BLaER1 (cell line): ENCODE measurements around the gene SMG6.

Source experiments
- H3K27ac ChIP-seq: shearing (Covaris generic); formaldehyde crosslinking; 2 replicates; pipeline ENCODE4 v1.8.1; 2022
- H3K27me3 ChIP-seq: shearing (Covaris generic); formaldehyde crosslinking; 2 replicates; pipeline ENCODE4 v1.8.1; 2022
- H3K36me3 ChIP-seq: shearing (Covaris generic); formaldehyde crosslinking; 2 replicates; pipeline ENCODE4 v1.8.1; 2022
- H3K4me1 ChIP-seq: shearing (Covaris generic); formaldehyde crosslinking; 2 replicates; pipeline ENCODE4 v1.8.1; 2022
- H3K4me2 ChIP-seq: shearing (Covaris generic); formaldehyde crosslinking; 2 replicates; pipeline ENCODE4 v1.8.1; 2022
- H3K4me3 ChIP-seq: shearing (Covaris generic); formaldehyde crosslinking; 2 replicates; pipeline ENCODE4 v1.8.1; 2022
- H3K9ac ChIP-seq: shearing (Covaris generic); formaldehyde crosslinking; 2 replicates; pipeline ENCODE4 v1.8.1; 2022
- H3K9me3 ChIP-seq: shearing (Covaris generic); formaldehyde crosslinking; 2 replicates; pipeline ENCODE4 v1.8.1; 2022
- H4K20me1 ChIP-seq: shearing (Covaris generic); formaldehyde crosslinking; 2 replicates; pipeline ENCODE4 v1.8.1; 2022
- Cebpa-rat ChIP-seq: shearing (Covaris generic); IDR thresholded peaks from 2 replicates; pipeline ENCODE4 v1.8.1; 2022

The SMG6 gene

GRCh38 chr17:2067608-2068024 lies 236.0 kb downstream of the SMG6 start:
- TF ChIP-seq Cebpa-rat = no peak
- peak overlapping the region; percentile 88 for H3K27ac ChIP-seq
- H3K4me2 ChIP-seq = peak overlapping the region; percentile 87
- peaks cover 100% of the 10 kb centered on the region for H3K4me1 ChIP-seq
- H3K36me3 ChIP-seq = 0 out of 2 replicates have a peak, but pooled peaks cover 24% of the 10 kb centered on the region
- H3K27me3 ChIP-seq = no peaks in the 10 kb centered on the region
- no peaks in the 10 kb centered on the region for H4K20me1 ChIP-seq
- peak overlapping the region; percentile 6 for H3K4me3 ChIP-seq
- no peaks in the 10 kb centered on the region for H3K9me3 ChIP-seq
- peak overlapping the region; percentile 75 for H3K9ac ChIP-seq

GRCh38 chr17:2067048-2067561 lies 236.5 kb downstream of the SMG6 start:
- Histone ChIP-seq H4K20me1 (no peaks in the 10 kb centered on the region), H3K9ac (peak overlapping the region; percentile 75), H3K4me3 (peak overlapping the region; percentile 6; the same call in 1 of the 2 replicates), H3K36me3 (peaks cover 27% of the 10 kb centered on the region; the same call in 1 of the 2 replicates), H3K27ac (peak overlapping the region; percentile 88), H3K4me2 (peak overlapping the region; percentile 87), H3K4me1 (peaks cover 100% of the 10 kb centered on the region), H3K27me3 (no peaks in the 10 kb centered on the region), H3K9me3 (no peaks in the 10 kb centered on the region)
- TF ChIP-seq Cebpa-rat = no peak

- no peak for TF ChIP-seq Cebpa-rat
- Histone ChIP-seq H4K20me1 (no peaks in the 10 kb centered on the region), H3K4me3 (peak overlapping the region; percentile 44; the same call in 1 of the 2 replicates), H3K9me3 (no peaks in the 10 kb centered on the region), H3K4me1 (peaks cover 100% of the 10 kb centered on the region), H3K36me3 (peaks cover 37% of the 10 kb centered on the region), H3K9ac (peak overlapping the region; percentile 75), H3K27ac (peak overlapping the region; percentile 88), H3K27me3 (peaks cover 4% of the 10 kb centered on the region; the same call in 1 of the 2 replicates), H3K4me2 (peak overlapping the region; percentile 87)
These were observed 237.6 kb downstream of the SMG6 start for GRCh38 chr17:2065949-2066400.

GRCh38 chr17:2064980-2065785 lies 238.4 kb downstream of the SMG6 start:
- peaks cover 12% of the 10 kb centered on the region for H3K27me3 ChIP-seq
- peak overlapping the region; percentile 88 for H3K27ac ChIP-seq
- H3K36me3 ChIP-seq = peaks cover 39% of the 10 kb centered on the region
- H3K4me3 ChIP-seq = peak overlapping the region; percentile 44
- H3K9me3 ChIP-seq = no peaks in the 10 kb centered on the region
- no peaks in the 10 kb centered on the region for H4K20me1 ChIP-seq
- H3K4me1 ChIP-seq = peaks cover 100% of the 10 kb centered on the region
- peak overlapping the region; percentile 75 for H3K9ac ChIP-seq
- peak overlapping the region; percentile 87 for H3K4me2 ChIP-seq
- TF ChIP-seq Cebpa-rat = no peak

- TF ChIP-seq Cebpa-rat = no peak
- H3K9ac ChIP-seq = peak overlapping the region; percentile 75
- no peaks in the 10 kb centered on the region for H4K20me1 ChIP-seq
- peak overlapping the region; percentile 87 for H3K4me2 ChIP-seq
- peak overlapping the region; percentile 44 for H3K4me3 ChIP-seq
- H3K27ac ChIP-seq = peak overlapping the region; percentile 88
- H3K27me3 ChIP-seq = peaks cover 18% of the 10 kb centered on the region
- peaks cover 40% of the 10 kb centered on the region for H3K36me3 ChIP-seq
- H3K9me3 ChIP-seq = no peaks in the 10 kb centered on the region
- H3K4me1 ChIP-seq = peaks cover 100% of the 10 kb centered on the region
These were observed 239.0 kb downstream of the SMG6 start for GRCh38 chr17:2064520-2064971.

GRCh38 chr17:2064147-2064489 lies 239.5 kb downstream of the SMG6 start:
- H3K27ac ChIP-seq = peak overlapping the region; percentile 88

GRCh38 chr17:2063261-2064146 lies 240.1 kb downstream of the SMG6 start:
- peak overlapping the region; percentile 87 for H3K4me2 ChIP-seq
- peaks cover 96% of the 10 kb centered on the region for H3K4me1 ChIP-seq
- peak overlapping the region; percentile 75; the same call in 1 of the 2 replicates for H3K9ac ChIP-seq
- peaks cover 1% of the 10 kb centered on the region for H4K20me1 ChIP-seq
- H3K4me3 ChIP-seq = peak overlapping the region; percentile 44; the same call in 1 of the 2 replicates
- H3K9me3 ChIP-seq = no peaks in the 10 kb centered on the region
- H3K27me3 ChIP-seq = peaks cover 27% of the 10 kb centered on the region
- peaks cover 37% of the 10 kb centered on the region for H3K36me3 ChIP-seq
- TF ChIP-seq Cebpa-rat = no peak
- H3K27ac ChIP-seq = peak overlapping the region; percentile 88

More at GRCh38 chr17:2064147-2064489, 239.5 kb downstream of the SMG6 start:
- H3K4me2 ChIP-seq = peak overlapping the region; percentile 87
- peak overlapping the region; percentile 44 for H3K4me3 ChIP-seq
- H3K27me3 ChIP-seq = peaks cover 22% of the 10 kb centered on the region
- no peak for TF ChIP-seq Cebpa-rat
- H3K4me1 ChIP-seq = peaks cover 99% of the 10 kb centered on the region
- no peaks in the 10 kb centered on the region for H4K20me1 ChIP-seq
- H3K9me3 ChIP-seq = no peaks in the 10 kb centered on the region
- H3K36me3 ChIP-seq = peaks cover 40% of the 10 kb centered on the region
- peak overlapping the region; percentile 75 for H3K9ac ChIP-seq

- TF ChIP-seq Cebpa-rat = no peak
- Histone ChIP-seq H3K27ac (peak overlapping the region; percentile 45), H3K27me3 (peaks cover 35% of the 10 kb centered on the region), H3K4me3 (no peak overlapping the region), H3K4me1 (peaks cover 96% of the 10 kb centered on the region), H3K4me2 (peak overlapping the region; percentile 87), H4K20me1 (peaks cover 9% of the 10 kb centered on the region), H3K9me3 (no peaks in the 10 kb centered on the region), H3K9ac (no peak overlapping the region; the same call in 1 of the 2 replicates), H3K36me3 (peaks cover 41% of the 10 kb centered on the region)
These were observed 240.9 kb downstream of the SMG6 start for GRCh38 chr17:2062571-2063183.

- Histone ChIP-seq H3K36me3 (peaks cover 46% of the 10 kb centered on the region), H3K27ac (no peak overlapping the region), H3K9ac (no peak overlapping the region), H3K27me3 (peaks cover 47% of the 10 kb centered on the region), H3K9me3 (no peaks in the 10 kb centered on the region), H3K4me2 (peak overlapping the region; percentile 100), H3K4me3 (no peak overlapping the region), H4K20me1 (peaks cover 21% of the 10 kb centered on the region), H3K4me1 (peaks cover 96% of the 10 kb centered on the region)
- TF ChIP-seq Cebpa-rat = no peak
These were observed 242.1 kb downstream of the SMG6 start for GRCh38 chr17:2061441-2061958.
